ENCODE results near the gene SIK3.
A peak's percentile ranks its signal among the peaks of the same experiment; 100 is the strongest.
"Not testable (repeated sequence)": the region's sequence is repeated elsewhere in the genome, so short reads cannot be mapped to it uniquely, and the experiment has no call there.

Gene SIK3

GRCh38 chr11:117098269-117099232, at the start of gene SIK3:
Gene SIK3 (minus strand): TSS chr11:117098428. CDS start chr11:117098415, 13 bp downstream.
- DNase-seq, result peak; percentile 98

- no peak for DNase-seq
These were observed 48.3 kb upstream of the SIK3 start for GRCh38 chr11:117146521-117146920.

GRCh38 chr11:117145393-117145761, 47.1 kb upstream of the SIK3 start:
- DNase-seq, result peak; percentile 85

DNA sequence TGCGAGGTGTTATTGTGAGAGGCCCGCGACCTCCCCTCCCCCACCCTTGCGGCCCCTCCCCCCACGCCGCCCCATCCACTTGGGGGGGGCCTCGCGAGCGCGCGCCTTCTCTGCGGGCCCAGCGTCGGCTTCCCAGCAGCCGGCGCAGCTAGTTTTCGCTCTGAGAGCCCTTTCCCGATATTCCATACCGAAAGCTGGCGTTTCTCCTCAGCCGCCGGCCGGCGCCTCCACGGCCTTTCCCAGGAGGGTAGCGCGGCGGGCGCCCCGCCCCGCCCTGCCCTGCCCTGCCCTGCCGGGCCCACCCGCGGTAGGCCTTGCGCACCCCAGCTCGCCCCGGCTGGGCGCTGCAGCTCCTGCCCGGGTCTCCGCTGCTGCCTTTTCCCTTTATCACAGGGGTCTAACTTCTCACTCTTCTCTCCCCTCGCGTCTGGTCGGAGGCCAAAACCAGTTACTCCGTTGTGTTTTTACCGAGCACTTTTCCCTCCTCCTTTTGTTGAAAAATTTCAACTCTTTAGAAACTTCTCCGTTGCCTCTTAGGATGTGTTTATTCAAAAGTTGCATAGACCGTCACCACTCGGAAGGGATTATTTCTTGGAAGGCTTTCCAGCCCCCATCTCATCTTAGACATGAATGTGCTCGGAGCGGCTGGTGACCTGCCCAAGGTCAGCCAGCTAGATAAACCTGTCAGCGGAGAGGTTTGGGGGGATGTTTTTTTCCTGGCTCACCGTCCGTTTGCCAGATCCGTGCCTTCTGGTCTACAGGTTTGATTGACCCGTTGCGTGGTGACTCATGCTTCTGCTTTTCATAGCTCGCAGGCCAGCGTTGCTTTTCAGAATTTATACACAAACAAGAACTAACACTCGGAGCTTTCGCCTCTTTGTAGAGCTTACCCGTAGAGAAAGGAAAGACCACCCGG, 46.5 kb upstream of the SIK3 start:
- peak; percentile 89 for DNase-seq

- peak; percentile 99 for DNase-seq
These were observed 45.7 kb upstream of the SIK3 start, which contains the start of gene PAFAH1B2 for GRCh38 chr11:117143871-117144476. Gene PAFAH1B2 (plus strand): TSS chr11:117144287. CDS start chr11:117152448, 8,161 bp downstream.

DNA sequence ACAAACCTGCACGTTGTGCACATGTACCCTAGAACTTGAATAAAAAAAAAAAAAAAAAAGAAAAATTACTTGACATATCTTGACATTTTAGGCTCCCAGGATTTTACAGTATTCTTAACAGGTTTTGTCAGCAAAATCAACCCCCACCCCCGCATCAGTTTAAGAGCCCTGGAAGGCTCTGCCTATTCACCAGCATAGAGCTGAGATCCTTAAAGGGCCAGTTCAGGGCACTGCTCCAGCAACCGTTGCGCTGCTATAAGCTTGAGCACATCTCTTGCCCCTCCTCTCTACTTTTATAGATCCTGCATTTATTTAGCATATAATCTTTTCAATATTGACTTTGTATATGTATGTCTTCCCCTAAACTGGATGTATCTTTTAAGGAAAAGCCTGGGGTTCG, 45.2 kb upstream of the SIK3 start:
- DNase-seq, result peak; percentile 84

DNA sequence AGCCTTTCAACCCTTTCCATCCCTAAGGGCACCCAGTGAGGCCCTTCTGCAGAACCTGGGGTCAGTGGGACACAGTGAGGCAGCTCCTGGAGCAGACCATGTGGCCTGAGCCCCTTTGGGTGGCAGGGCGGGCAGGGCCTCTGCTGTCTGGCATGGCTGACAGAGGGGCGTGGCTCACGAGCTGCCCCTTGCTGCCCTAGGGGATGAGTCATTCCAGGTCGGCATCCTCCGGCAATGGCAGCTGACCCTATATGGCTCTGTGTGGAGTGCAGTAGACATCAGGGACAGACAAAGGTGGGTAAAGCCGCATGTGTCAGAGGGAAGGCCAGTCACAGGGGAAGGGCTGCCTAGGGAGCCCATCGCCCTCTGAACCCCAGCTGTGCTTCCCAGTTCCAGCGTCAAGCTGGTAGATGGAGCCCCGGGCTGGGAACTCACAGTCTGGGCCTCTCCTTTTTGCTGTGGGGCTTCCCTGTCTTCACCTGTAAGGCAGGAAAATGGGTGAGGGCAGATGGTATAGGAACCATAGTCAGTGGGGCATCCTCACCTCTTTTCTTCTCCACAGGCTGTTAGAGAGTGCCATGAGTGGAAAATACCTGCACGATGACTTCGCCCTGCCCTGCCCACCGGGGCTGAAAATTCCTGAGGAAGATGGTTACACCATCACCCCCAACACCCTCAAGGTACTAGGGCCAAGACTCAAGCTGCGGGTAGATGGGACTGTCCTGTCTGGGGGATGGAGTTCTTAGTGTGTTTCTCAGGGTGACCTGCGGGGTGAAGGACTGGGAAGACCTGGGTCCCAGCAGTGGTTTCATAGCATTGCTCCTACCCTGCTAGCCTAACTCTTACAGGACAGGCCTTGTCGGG, 39.2 kb upstream of the SIK3 start:
- not testable (repeated sequence) for DNase-seq

DNA sequence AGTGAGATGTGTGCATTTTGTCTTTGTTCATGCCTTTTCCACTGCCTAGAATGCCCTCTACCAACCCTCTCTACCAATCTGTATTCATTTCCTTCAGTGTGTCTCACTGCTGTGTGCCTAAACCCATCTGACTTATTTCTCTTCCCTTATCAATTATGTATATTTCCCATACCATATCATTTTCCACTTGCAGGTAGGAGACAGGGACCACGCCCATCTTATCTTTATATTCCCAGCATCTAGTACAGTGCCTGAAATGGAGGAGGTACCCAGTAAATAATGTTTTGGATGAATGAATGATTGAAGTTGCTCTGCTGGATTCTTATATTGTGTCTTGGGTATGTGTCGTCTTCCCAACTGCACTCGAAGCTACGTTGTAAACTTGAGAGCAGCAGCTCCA, 36.8 kb upstream of the SIK3 start:
- not testable (repeated sequence) for DNase-seq

DNA sequence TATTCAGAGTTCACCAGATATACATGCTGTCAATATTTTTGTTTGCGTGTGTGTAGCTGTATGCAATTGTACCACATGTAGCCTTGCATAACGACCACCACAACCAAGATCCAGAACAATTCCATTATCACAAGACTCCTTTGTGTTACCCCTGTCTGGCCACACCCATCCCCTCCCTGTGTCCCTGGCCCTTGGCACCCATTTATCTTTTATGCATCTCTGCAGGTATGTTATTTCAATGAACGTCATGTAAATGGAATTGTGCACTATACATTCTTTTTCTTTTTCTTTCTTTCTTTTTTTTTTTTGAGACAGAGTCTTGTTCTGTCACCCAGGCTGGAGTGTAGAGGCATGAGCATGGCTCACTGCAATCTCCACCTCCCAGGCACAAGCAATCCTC, 36.2 kb upstream of the SIK3 start:
- DNase-seq, result no peak

GRCh38 chr11:117130879-117131278, 32.7 kb upstream of the SIK3 start:
- no peak for DNase-seq

DNA sequence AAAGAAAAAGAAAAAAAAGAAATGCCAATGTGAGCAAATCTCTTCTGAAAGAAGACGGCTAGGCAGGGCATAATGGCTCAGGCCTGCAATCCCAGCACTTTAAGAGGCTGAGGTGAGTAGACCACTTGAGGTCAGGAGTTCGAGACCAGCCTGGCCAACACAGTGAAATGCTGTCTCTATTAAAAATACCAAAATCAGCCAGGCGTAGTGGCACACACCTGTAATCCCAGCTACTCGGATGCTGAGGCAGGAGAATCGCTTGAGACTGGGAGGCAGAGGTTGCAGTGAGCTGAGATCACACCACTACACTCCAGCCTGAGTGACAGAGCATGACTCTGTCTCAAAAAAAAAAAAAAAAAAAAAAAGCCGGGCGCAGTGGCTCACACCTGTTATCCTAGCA, 32.2 kb upstream of the SIK3 start:
- not testable (repeated sequence) for DNase-seq

DNA sequence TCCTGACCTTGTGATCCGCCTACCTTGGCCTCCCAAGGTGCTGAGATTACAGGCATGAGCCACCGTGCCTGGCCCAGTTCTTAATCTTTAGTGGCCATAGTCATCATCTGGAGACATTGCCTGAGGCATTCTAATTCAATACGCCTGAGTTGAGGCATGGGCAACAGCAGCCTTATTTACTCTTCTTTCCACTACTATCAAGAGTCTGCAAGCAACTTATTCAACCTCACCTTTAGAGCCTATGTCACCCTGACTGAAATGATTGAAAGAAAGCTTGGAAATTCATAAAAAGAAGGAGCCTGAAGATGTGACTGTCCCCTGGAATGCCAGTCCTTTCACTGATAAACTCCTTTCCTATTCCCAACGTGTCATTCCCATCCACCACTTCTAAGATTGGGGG, 30.1 kb upstream of the SIK3 start:
- no peak for DNase-seq

DNA sequence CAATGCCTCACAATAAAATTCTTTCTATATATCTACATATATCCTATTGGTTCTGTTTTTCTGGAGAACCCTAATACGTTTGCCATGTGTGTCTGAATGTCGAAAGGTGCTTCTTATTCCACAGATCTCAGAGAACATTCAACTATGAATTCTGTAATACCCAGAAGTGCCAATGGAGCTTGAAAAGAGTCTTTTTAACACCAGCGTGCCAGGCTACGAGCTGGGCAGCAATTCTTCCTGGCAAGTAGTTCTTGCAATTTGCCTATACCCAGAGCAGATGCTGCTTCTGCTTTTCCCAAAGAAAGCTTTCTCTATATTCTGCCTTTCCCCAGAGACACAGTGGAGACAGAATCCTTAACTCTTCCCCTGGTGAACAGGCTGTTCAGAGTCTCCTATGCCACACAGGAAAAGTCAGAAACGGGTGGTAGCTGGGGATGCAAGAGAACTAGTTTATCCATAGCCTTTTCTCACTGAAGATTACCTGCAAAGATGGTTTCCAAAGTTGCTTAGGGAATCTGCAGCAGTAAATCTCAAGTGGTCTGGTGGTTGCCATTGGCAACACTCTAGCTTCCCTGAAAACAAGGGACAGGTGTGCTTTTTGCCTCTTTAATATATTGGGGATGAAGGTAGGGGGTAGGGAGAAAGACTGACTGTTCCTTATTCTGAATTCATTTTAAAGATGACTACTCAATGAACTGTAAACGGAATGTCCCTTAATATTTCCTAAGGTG, 29.1 kb upstream of the SIK3 start:
- no peak for DNase-seq

DNA sequence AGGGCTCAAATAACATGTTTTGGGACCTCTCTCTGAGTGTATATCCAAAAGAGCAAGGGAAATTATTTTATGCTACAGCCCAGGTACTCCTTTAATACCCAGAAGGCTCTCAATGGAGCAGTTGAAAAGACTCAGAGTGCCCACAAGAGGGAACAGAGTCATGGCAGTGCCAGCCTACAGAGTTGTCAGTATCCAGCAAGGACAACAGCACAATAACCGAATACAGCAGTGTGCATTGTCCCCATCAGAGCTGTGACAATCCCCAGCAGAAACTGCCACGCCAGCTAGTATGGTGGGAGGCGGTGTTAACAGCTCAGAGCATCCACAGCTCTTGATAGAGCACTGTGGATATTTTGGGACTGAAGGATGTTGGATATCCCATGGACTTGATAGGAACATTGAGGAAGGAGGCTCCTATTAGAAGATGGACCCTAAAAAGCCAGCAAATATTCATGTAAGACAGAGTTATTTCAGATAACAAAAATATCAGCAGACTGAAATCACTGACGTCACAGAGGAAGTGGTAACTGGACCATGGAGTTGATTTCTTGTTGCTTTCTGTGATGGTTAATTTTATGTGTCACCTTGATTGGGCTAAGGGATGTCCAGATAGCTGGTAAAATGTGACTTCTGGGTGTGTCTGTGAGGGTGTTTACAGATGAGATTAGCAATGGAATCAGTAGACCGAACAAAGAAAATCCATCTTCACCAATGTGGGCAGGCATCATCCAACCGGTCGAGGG, 28.2 kb upstream of the SIK3 start:
- no peak for DNase-seq

- no peak for DNase-seq
These were observed 24.3 kb upstream of the SIK3 start for GRCh38 chr11:117122556-117122955.

GRCh38 chr11:117121176-117121575, 22.9 kb upstream of the SIK3 start:
- DNase-seq, result no peak

GRCh38 chr11:117117681-117118080, 19.5 kb upstream of the SIK3 start:
- no peak for DNase-seq

- DNase-seq, result not testable (repeated sequence)
These were observed 14.7 kb upstream of the SIK3 start for GRCh38 chr11:117112939-117113338.

GRCh38 chr11:117112497-117112896, 14.3 kb upstream of the SIK3 start:
- DNase-seq, result not testable (repeated sequence)

DNA sequence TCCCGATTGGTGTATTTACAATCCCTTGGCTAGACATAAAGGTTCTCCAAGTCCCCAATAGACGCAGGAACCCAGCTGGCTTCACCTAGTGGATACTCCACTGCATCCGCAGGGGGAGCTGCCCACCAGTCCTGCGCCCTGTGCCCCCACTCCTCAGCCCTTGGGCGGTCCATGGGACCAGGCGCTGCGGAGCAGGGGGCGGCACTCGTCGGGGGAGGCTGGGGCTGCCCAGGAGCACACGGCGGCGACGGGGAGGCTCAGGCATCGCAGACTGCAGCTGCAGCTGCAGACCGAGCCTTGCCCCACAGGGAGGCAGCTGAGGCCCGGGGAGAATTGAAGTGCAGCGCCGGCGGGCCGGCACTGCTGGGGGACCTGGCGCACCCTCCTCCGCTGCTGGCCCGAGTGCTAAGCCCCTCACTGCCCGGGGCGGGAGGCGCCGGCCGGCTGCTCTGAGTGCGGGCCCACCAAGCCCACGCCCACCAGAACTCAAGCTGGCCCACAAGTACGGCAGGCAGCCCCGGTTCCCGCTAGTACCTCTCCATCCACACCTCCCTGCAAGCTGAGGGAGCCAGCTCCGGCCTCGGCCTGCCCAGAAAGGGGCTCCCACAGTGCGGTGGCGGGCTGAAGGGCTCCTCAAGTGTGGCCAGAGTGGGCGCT, 12.2 kb upstream of the SIK3 start:
- no peak for DNase-seq
